ENCODE measurements around the gene VPS8. TPM values are rescaled to one million over a fixed set of nuclear protein-coding genes. Genes with fewer than 3 reads are reported as not detected.

Gene VPS8, protein sequence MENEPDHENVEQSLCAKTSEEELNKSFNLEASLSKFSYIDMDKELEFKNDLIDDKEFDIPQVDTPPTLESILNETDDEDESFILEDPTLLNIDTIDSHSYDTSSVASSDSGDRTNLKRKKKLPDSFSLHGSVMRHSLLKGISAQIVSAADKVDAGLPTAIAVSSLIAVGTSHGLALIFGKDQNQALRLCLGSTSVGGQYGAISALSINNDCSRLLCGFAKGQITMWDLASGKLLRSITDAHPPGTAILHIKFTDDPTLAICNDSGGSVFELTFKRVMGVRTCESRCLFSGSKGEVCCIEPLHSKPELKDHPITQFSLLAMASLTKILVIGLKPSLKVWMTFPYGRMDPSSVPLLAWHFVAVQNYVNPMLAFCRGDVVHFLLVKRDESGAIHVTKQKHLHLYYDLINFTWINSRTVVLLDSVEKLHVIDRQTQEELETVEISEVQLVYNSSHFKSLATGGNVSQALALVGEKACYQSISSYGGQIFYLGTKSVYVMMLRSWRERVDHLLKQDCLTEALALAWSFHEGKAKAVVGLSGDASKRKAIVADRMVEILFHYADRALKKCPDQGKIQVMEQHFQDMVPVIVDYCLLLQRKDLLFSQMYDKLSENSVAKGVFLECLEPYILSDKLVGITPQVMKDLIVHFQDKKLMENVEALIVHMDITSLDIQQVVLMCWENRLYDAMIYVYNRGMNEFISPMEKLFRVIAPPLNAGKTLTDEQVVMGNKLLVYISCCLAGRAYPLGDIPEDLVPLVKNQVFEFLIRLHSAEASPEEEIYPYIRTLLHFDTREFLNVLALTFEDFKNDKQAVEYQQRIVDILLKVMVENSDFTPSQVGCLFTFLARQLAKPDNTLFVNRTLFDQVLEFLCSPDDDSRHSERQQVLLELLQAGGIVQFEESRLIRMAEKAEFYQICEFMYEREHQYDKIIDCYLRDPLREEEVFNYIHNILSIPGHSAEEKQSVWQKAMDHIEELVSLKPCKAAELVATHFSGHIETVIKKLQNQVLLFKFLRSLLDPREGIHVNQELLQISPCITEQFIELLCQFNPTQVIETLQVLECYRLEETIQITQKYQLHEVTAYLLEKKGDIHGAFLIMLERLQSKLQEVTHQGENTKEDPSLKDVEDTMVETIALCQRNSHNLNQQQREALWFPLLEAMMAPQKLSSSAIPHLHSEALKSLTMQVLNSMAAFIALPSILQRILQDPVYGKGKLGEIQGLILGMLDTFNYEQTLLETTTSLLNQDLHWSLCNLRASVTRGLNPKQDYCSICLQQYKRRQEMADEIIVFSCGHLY (N-terminal part only)
- total RNA-seq = 10 to 100 TPM; 32.7 to 33.7 TPM

DNA sequence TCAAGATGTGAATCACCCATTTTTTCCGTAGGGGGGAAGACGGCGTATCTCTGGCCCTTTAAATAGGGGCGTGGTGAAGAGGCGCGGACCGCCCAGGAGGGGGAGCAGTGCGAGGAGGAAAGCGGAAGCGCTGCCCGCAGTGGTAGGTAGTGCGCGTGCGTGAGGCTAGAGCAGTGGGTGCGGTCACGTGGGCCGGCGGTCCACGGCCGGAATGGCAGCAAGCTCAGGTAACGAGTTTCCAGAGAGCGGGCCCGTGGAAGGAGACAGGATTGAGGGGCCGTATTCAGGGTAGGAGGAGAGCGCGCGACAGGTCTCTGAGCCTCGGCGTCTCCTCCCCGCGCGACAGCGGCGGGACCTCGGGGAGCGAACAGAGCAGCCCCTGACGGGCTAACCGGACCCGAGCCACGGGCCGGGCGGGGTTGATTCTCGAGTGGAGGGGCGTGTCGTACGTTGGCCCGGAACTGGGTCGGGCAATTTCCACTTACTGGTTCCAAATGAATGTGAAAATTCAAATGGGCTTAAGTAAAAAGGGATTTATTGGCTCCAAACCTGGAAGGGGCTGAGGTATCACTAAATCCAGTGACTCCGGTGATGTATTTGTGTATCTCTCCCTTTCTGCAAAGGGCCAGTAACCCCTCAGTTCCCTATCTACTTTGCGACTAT is at the start of gene VPS8:
TSS of gene VPS8 (plus strand) at position 168 of the 663 bp plus-strand sequence. CDS start 12,467 bp downstream, outside the sequence.
- H3K36me3 Mint-ChIP-seq (ENCODE audit: low read depth) = peaks cover 4% of the 10 kb centered on the region
- intact Hi-C loops (cut with micrococcal nuclease) = loop anchor here (1.0 to 2.0 kb wide), 7 partner anchors 60 to 774 kb away; partner anchors contain the start of genes ALG3, EEF1AKMT4, EPHB3 and MAGEF1

DNA sequence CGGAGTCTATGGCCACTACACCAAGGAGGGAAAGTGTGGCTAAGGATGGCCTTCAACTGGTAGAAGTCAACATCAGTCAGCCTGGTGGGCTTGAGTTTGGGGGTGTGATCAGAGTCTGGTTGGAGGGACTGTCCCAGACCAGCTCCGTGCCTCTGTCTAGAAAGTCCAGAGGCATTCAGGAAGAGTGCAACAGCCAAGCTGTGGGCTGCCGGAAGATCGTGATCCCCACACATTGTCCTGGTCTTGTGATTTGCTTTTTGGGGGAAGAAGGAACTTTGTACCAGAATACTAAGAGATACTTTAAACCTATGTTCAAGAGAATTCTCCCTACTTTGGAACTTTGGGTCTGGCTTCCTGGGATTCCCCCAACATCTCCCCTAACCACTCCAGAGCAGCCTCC is 47.8 kb upstream of the VPS8 start:
- Mint-ChIP-seq H3K27ac (no peak overlapping the region), H3K4me1 (ENCODE audit: low read depth) (no peaks in the 10 kb centered on the region), H3K36me3 (ENCODE audit: low read depth) (no peaks in the 10 kb centered on the region), H3K9me3 (no peaks in the 10 kb centered on the region), H3K27me3 (ENCODE audit: low read depth) (no peaks in the 10 kb centered on the region), H3K4me3 (no peak overlapping the region)
- DNase-seq = no peak
- intact Hi-C loops (cut with micrococcal nuclease) = no loop called here
- CTCF ChIA-PET = interaction anchor here (1.0 kb wide), 1 partner anchor 11 kb away, joined by 3 read pairs; no protein-coding TSS in a partner anchor

More for the DNA sequence above, at the start of gene VPS8:
- Mint-ChIP-seq H3K27ac (peak within 1 kb of the TSS; percentile 85), H3K4me1 (ENCODE audit: low read depth) (peaks cover 48% of the 10 kb centered on the region), H3K9me3 (no peaks in the 10 kb centered on the region), H3K27me3 (ENCODE audit: low read depth) (no peaks in the 10 kb centered on the region), H3K4me3 (peak within 1 kb of the TSS; percentile 92)
- peak; percentile 97 for DNase-seq
- CTCF ChIA-PET = interaction anchor here (0.6 to 3.3 kb wide), 7 partner anchors 8 to 453 kb away, joined by 3 to 21 read pairs (median 6); partner anchors contain the start of gene EPHB3

DNA sequence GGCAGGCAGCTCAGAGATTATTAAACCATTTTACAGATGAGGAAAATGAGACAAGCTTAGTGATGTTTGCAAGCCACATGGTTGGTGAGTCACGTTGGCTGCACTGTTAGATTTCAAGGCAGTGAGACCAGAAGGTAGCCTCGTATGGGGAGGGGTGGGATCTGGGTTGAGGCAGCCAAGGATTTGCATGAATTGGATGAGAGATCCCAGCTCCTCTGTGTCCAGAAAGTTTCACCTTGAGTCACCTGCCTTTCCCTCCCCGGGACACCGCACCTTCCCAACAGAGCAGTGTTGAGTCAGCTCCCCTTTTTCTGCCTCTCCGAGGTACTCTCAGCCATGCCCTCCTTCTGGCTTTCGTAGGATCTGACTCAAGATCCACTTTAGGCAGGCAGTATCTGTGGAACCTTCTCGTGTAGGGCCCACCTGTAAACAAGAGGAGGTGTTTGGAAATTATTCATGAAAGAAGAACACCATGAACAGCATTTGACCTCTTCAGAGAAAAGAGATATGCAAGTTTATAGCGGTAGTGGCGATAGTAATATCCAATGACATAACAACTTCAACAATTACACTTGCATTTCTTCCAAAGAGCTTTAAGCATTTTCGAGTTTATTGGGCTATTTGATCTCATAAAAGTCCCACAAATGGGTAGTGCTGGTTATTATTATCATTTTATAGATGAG is 46.8 kb upstream of the VPS8 start:
- no peak overlapping the region for H3K4me3 Mint-ChIP-seq
- DNase-seq = no peak
- H3K9me3 Mint-ChIP-seq = no peaks in the 10 kb centered on the region
- intact Hi-C loops (cut with micrococcal nuclease) = no loop called here
- no peaks in the 10 kb centered on the region for H3K27me3 Mint-ChIP-seq (ENCODE audit: low read depth)
- H3K4me1 Mint-ChIP-seq (ENCODE audit: low read depth) = no peaks in the 10 kb centered on the region
- H3K27ac Mint-ChIP-seq = no peak overlapping the region
- CTCF ChIA-PET = interaction anchor here (0.6 kb wide), 1 partner anchor 13 kb away, joined by 3 read pairs; no protein-coding TSS in a partner anchor
- no peaks in the 10 kb centered on the region for H3K36me3 Mint-ChIP-seq (ENCODE audit: low read depth)

DNA sequence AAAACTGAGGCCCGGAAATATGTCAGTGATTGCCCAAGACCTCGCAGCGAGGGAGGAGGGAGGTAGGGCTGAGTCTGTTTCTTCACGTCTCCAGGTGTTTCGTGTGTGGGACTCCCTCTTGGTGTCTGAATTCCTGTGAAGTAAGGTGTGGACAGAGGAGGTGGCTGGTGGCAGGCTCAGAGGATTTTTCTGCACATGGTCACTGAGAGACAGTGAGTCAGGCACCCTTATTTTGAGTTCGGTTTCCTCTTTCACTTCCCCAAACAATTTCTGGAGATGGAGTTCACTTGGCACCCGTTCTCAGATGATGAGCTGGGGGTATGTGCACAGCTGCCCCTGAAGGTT is 46.3 kb upstream of the VPS8 start:
- DNase-seq = no peak
- H3K4me1 Mint-ChIP-seq (ENCODE audit: low read depth) = no peaks in the 10 kb centered on the region
- no peaks in the 10 kb centered on the region for H3K9me3 Mint-ChIP-seq
- H3K36me3 Mint-ChIP-seq (ENCODE audit: low read depth) = no peaks in the 10 kb centered on the region
- no peaks in the 10 kb centered on the region for H3K27me3 Mint-ChIP-seq (ENCODE audit: low read depth)
- H3K4me3 Mint-ChIP-seq = no peak overlapping the region
- CTCF ChIA-PET = interaction anchor here (1.9 kb wide), 1 partner anchor 13 kb away, joined by 8 read pairs; no protein-coding TSS in a partner anchor
- intact Hi-C loops (cut with micrococcal nuclease) = no loop called here
- H3K27ac Mint-ChIP-seq = no peak overlapping the region

DNA sequence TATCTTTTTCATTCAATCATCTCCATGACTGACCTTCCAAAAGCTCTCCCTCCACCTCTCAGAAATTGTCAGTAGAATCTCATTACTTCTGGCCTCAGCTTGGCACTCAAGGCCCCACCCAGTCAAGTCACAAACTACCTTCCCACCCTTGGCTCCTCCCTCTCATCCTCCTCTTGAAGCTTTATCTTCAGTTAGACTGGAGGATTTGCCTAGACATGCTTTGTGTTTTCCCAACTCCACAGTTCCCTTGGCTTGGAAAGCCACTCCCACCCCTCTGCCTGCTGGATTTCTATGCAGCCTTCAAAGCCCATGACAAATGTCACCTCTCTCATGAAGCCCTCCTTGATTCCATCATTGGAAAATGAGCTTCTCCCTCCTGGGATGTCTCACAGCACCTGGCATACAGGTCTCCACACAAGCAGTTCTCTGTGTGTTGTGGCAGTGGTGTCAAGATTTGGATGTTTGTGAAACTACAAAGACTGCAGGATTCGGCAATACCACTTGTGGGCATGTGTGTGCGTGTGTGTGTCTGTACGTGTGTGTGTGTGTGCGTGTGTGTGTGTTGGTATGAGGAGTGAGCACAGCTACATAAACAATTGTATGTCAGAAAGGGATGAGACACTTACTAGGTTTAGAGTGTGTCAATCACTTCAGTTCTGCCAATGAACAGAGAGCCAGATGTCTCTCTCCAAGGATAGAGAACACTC is 45.3 kb upstream of the VPS8 start:
- Mint-ChIP-seq H3K9me3 (no peaks in the 10 kb centered on the region), H3K4me1 (ENCODE audit: low read depth) (no peaks in the 10 kb centered on the region), H3K4me3 (no peak overlapping the region), H3K36me3 (ENCODE audit: low read depth) (no peaks in the 10 kb centered on the region), H3K27me3 (ENCODE audit: low read depth) (no peaks in the 10 kb centered on the region), H3K27ac (no peak overlapping the region)
- intact Hi-C loops (cut with micrococcal nuclease) = no loop called here
- CTCF ChIA-PET = interaction anchor here (1.9 kb wide), 1 partner anchor 12 kb away, joined by 8 read pairs; no protein-coding TSS in a partner anchor
- no peak for DNase-seq

DNA sequence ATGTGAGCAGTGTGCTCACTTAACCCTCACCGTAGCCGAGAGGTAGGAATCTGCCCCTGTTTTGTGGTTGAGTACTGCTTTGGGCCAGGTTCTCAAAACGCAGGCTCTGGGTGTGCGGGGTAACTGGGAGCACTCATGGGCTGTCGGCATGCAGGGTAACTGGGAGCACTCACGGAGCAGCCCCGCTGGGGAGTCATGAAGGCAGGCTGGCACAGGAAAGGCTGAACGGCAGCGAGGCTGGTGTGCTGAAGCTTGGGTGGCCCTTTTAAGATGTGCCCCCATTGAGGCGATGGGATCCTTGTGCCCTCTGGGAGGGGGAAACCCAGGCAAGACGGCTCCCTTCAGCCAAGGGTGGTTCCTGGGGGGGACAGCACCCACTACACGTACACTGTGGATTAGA is 44.6 kb upstream of the VPS8 start:
- Mint-ChIP-seq H3K4me3 (no peak overlapping the region), H3K36me3 (ENCODE audit: low read depth) (no peaks in the 10 kb centered on the region), H3K27me3 (ENCODE audit: low read depth) (no peaks in the 10 kb centered on the region), H3K27ac (no peak overlapping the region), H3K9me3 (no peaks in the 10 kb centered on the region), H3K4me1 (ENCODE audit: low read depth) (no peaks in the 10 kb centered on the region)
- no peak for DNase-seq
- intact Hi-C loops (cut with micrococcal nuclease) = no loop called here
- CTCF ChIA-PET = interaction anchor here (1.9 kb wide), 1 partner anchor 11 kb away, joined by 8 read pairs; no protein-coding TSS in a partner anchor

DNA sequence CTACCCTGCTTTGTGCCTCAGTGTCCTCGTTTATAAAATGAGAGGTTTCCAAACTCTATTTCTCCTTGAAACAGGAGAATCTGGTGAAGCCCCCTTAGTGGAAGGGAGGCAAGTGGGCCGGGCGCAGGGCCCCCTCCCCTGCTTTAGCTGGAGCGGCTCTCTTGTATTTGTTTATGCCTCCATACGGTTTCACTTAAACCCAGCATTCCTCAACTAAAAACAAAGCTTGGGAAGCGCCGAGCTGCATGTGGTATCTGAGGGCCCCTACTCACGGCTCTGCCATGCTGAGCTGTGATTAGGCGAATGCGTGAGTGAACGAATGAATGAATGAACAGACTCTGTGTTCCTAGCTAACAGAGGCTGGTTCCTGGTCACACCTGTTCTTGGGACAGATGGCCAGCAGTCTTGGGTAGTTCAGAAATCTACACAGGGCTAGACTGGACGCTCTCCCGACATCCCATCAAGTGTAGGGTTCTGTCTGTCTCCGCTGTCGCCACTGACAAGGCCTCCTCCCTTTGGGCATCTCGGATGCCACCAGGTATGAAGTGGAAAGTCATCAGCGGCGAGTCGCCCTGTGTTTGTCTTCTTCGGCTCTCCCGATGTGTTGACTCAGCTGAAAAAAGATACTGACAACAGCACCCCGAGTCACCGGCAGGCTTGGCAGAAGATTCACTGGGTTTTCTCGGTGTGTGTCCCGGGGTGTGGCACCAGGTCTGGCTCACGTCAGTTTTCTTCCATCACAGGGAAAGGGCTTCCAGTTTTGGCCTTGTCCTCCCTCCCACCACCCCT is 42.4 kb upstream of the VPS8 start:
- Mint-ChIP-seq H3K27me3 (ENCODE audit: low read depth) (no peaks in the 10 kb centered on the region), H3K9me3 (no peaks in the 10 kb centered on the region), H3K4me3 (no peak overlapping the region), H3K36me3 (ENCODE audit: low read depth) (no peaks in the 10 kb centered on the region), H3K4me1 (ENCODE audit: low read depth) (no peaks in the 10 kb centered on the region), H3K27ac (no peak overlapping the region)
- intact Hi-C loops (cut with micrococcal nuclease) = no loop called here
- CTCF ChIA-PET = interaction anchor here (0.6 to 1.2 kb wide), 2 partner anchors 72 to 208 kb away, joined by 3 to 4 read pairs; partner anchors contain the start of gene EPHB3
- no peak for DNase-seq

DNA sequence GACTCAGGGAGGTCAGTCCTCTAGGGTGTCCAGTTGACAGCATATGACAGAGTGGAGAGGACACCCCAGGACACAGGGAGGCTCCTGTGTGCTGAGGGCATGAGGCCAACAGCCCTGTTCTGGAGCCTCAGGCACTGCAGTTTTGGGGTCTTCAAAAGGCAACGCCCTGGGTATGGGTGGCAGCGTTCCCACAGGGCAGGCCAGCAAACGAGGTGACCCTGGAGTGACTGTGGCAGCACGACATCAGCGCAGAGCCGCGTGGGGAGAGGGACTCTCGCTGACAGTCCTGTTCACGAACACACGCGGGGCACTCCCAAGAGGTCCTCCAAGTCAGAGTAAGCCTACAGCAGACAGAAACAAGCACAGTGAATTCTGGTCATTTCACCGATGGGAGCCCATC is 41.4 kb upstream of the VPS8 start:
- H3K27me3 Mint-ChIP-seq (ENCODE audit: low read depth) = no peaks in the 10 kb centered on the region
- H3K36me3 Mint-ChIP-seq (ENCODE audit: low read depth) = no peaks in the 10 kb centered on the region
- CTCF ChIA-PET = interaction anchor here (1.3 kb wide), 1 partner anchor 209 kb away, joined by 6 read pairs; the partner anchor contains the start of gene EPHB3
- DNase-seq = no peak
- H3K4me1 Mint-ChIP-seq (ENCODE audit: low read depth) = no peaks in the 10 kb centered on the region
- H3K27ac Mint-ChIP-seq = no peak overlapping the region
- no peak overlapping the region for H3K4me3 Mint-ChIP-seq
- H3K9me3 Mint-ChIP-seq = no peaks in the 10 kb centered on the region
- intact Hi-C loops (cut with micrococcal nuclease) = no loop called here

DNA sequence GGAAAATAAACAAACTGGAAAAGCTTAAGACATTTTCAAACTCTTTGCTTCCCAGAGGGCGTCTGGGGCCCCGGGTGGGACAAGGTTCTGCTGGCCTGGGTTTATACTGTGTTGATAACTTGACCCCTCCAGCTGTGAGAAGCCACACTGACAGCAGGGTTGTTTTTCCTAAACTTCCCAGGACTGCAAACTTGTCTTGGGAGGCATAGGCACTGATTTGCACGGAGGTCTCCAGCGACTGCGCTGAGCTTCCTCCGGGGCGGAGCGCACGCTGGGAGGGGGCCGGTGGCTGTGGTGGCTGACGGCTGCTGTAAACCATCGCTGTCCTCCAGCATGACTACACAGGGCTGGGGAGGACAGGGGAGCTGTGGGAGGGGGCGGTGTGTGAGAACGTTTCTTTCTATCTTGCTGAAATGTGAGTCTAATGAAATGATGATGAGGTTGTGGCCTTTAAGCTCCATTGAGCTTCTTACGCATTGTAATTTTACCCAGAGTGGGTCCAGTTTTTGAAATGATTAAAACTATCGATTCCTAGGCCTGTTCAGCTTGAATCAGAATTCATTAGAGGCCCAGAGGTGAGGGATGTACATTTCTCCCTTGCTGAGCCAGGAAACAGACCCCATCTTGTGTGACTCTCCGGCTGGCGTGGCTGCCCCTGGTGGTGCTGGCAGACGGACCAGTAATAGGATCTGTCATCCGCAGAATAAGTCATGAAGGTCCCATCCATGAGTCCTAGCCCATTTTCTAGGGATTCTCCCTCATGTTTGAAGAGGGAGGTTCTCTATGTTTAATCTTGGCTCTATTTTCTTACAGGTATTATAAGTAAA is 40.5 kb upstream of the VPS8 start:
- Mint-ChIP-seq H3K36me3 (ENCODE audit: low read depth) (no peaks in the 10 kb centered on the region), H3K27me3 (ENCODE audit: low read depth) (no peaks in the 10 kb centered on the region), H3K4me3 (no peak overlapping the region), H3K9me3 (no peaks in the 10 kb centered on the region), H3K27ac (no peak overlapping the region), H3K4me1 (ENCODE audit: low read depth) (no peaks in the 10 kb centered on the region)
- CTCF ChIA-PET = interaction anchor here (0.5 to 1.3 kb wide), 3 partner anchors 15 to 210 kb away, joined by 3 to 6 read pairs (median 3); partner anchors contain the start of gene EPHB3
- DNase-seq = no peak
- intact Hi-C loops (cut with micrococcal nuclease) = no loop called here

All from activated naive CD4-positive, alpha-beta T cell treated with anti-CD3 and anti-CD28 coated beads for 36 hours (primary cell).